SK-N-SH (cell line): ENCODE data around the gene UBR2. TPM values are rescaled to one million over a fixed set of nuclear protein-coding genes. Genes with fewer than 3 reads are reported as not detected.

Experiments
- CTCF ChIA-PET: fragments of 300-600, 350-600 bp; formaldehyde crosslinking; extraction: SDS; loops from one replicate; lab custom pipeline; 2021; lab: Yijun Ruan, JAX
- POLR2A ChIA-PET: fragments of 350-600 bp; sonication (Branson Sonifier 250); formaldehyde crosslinking; extraction: SDS; loops from one replicate; lab custom pipeline; 2020; ENCODE audit warnings: antibody characterized with exemption, inconsistent platforms; lab: Yijun Ruan, JAX
- DNase-seq: peaks from one replicate; pipeline ENCODE4 v3.0.0; 2012
- H2AFZ ChIP-seq: fragments of 200-600 bp; sonication (generic); 2 replicates; pipeline ENCODE4 v1.8.1; 2016; ENCODE audit warnings: antibody characterized with exemption, mild to moderate bottlenecking, low read depth
- H3F3A ChIP-seq: fragments of 200-600 bp; sonication (generic); replicated peaks from 2 replicates; pipeline ENCODE3; 2016; ENCODE audit warnings: antibody characterized with exemption, mild to moderate bottlenecking; ENCODE audit not compliant: insufficient read depth
- H3K27ac ChIP-seq, 2 experiments: fragments of 200-500 bp in 1 of 2; fragments of 200-600 bp in 1 of 2; sonication (Bioruptor generic) in 1 of 2; sonication (generic), shearing (Covaris generic) in 1 of 2; 2 replicates each; pipeline versions ENCODE4 v1.5.1 to v1.6.1; 2014 to 2016; ENCODE audit warnings: low read depth in 2 of 2, inconsistent platforms in 1 of 2, low read length in 1 of 2, mild to moderate bottlenecking in 1 of 2, mixed read lengths in 1 of 2
- H3K27me3 ChIP-seq: fragments of 200-600 bp; sonication (generic), shearing (Covaris generic); 2 replicates; pipeline ENCODE4 v1.6.1; 2016; ENCODE audit warnings: mixed run types; ENCODE audit not compliant: insufficient read depth
- H3K36me3 ChIP-seq, 2 experiments: fragments of 200-500 bp in 1 of 2; fragments of 200-600 bp in 1 of 2; sonication (Bioruptor generic) in 1 of 2; sonication (generic) in 1 of 2; replicated peaks in 1 of 2; 2 replicates each; pipeline versions ENCODE3 to v1.5.1; 2014 to 2016; ENCODE audit warnings: low read length in 1 of 2, mild to moderate bottlenecking in 1 of 2; ENCODE audit not compliant: insufficient read depth in 2 of 2, control insufficient read depth in 1 of 2
- H3K4me1 ChIP-seq, 2 experiments: fragments of 200-500 bp in 1 of 2; fragments of 200-600 bp in 1 of 2; sonication (Bioruptor generic) in 1 of 2; sonication (generic), shearing (Covaris generic) in 1 of 2; 2 replicates each; pipeline versions ENCODE4 v1.5.1 to v1.6.1; 2014 to 2016; ENCODE audit warnings: low read depth in 1 of 2, low read length in 1 of 2, mixed run types in 1 of 2; ENCODE audit not compliant: insufficient read depth in 2 of 2, control insufficient read depth in 1 of 2
- H3K4me2 ChIP-seq: fragments of 200-600 bp; sonication (generic), shearing (Covaris generic); 2 replicates; pipeline ENCODE4 v1.6.1; 2017; ENCODE audit warnings: mixed run types
- H3K4me3 ChIP-seq, 2 experiments: fragments of 200-500 bp in 1 of 2; fragments of 200-600 bp in 1 of 2; sonication (Bioruptor generic) in 1 of 2; sonication (generic), shearing (Covaris generic) in 1 of 2; 2 replicates each; pipeline versions ENCODE4 v1.5.1 to v1.8.1; 2014 to 2016; ENCODE audit warnings: low read depth in 2 of 2, inconsistent platforms in 1 of 2, low read length in 1 of 2, mild to moderate bottlenecking in 1 of 2, mixed read lengths in 1 of 2, moderate library complexity in 1 of 2
- H3K79me2 ChIP-seq: fragments of 200-600 bp; sonication (generic); 2 replicates; pipeline ENCODE4 v1.8.1; 2017; ENCODE audit warnings: mild to moderate bottlenecking; ENCODE audit not compliant: insufficient read depth
- H3K9ac ChIP-seq: fragments of 200-600 bp; sonication (generic); 2 replicates; pipeline ENCODE4 v1.6.1; 2017; ENCODE audit warnings: mixed run types
- H3K9me2 ChIP-seq: fragments of 200-600 bp; sonication (generic); 2 replicates; pipeline ENCODE4 v1.6.1; 2017; ENCODE audit warnings: mixed run types
- H3K9me3 ChIP-seq: fragments of 200-600 bp; sonication (generic); 2 replicates; pipeline ENCODE4 v1.6.1; 2017; ENCODE audit warnings: mixed run types, mild to moderate bottlenecking, moderate library complexity
- H4K20me1 ChIP-seq: fragments of 200-600 bp; sonication (generic); 2 replicates; pipeline ENCODE4 v1.6.1; 2017; ENCODE audit warnings: mild to moderate bottlenecking, mixed run types; ENCODE audit not compliant: insufficient read depth
- CHD2 ChIP-seq: fragments of 150-350 bp; IDR thresholded peaks from 2 replicates; pipeline ENCODE4 v1.6.1; 2018; ENCODE audit warnings: low read length; ENCODE audit not compliant: partially characterized antibody
- ELF1 ChIP-seq: IDR thresholded peaks from 2 replicates; pipeline ENCODE4 v1.4.0; 2012
- EP300 ChIP-seq, 2 experiments: IDR thresholded peaks; 2 replicates each; pipeline versions ENCODE4 v1.4.0 to v1.6.1; 2012; ENCODE audit warnings: borderline replicate concordance in 1 of 2, low read depth in 1 of 2, low read length in 1 of 2
- EZH2phosphoT487 ChIP-seq: fragments of 200-600 bp; sonication (generic); IDR thresholded peaks from 2 replicates; pipeline ENCODE4 v1.6.1; 2017; ENCODE audit warnings: low read depth, mixed run types, mild to moderate bottlenecking, antibody characterized with exemption, moderate library complexity, borderline replicate concordance
- FOSL2 ChIP-seq: IDR thresholded peaks from 2 replicates; pipeline ENCODE4 v1.4.0; 2012; ENCODE audit warnings: low read depth, mild to moderate bottlenecking, moderate library complexity, borderline replicate concordance
- FOXM1 ChIP-seq: IDR thresholded peaks from 2 replicates; pipeline ENCODE4 v1.4.0; 2012; ENCODE audit warnings: low read depth, mild to moderate bottlenecking
- GATA2 ChIP-seq: sonication (generic); formaldehyde crosslinking; IDR thresholded peaks from 2 replicates; pipeline ENCODE4 v1.5.0; 2020; ENCODE audit warnings: mild to moderate bottlenecking, missing genetic modification reagents
- MAX ChIP-seq: IDR thresholded peaks from 2 replicates; pipeline ENCODE4 v1.4.0; 2012; ENCODE audit warnings: low read depth
- NRF1 ChIP-seq: IDR thresholded peaks from 2 replicates; pipeline ENCODE4 v1.6.1; 2012; ENCODE audit warnings: low read depth, mild to moderate bottlenecking, low read length
- POLR2AphosphoS5 ChIP-seq: IDR thresholded peaks from 2 replicates; pipeline ENCODE4 v1.6.1; 2012; ENCODE audit warnings: low read depth, low read length
- RXRA ChIP-seq: IDR thresholded peaks from 2 replicates; pipeline ENCODE4 v1.4.0; 2012; ENCODE audit warnings: low read depth, mild to moderate bottlenecking, borderline replicate concordance
- TEAD4 ChIP-seq: IDR thresholded peaks from 2 replicates; pipeline ENCODE4 v1.4.0; 2012; ENCODE audit warnings: mild to moderate bottlenecking, borderline replicate concordance; ENCODE audit not compliant: insufficient read depth
- USF1 ChIP-seq: IDR thresholded peaks from 2 replicates; pipeline ENCODE4 v1.4.0; 2012; ENCODE audit warnings: low read depth, borderline replicate concordance
- YY1 ChIP-seq: IDR thresholded peaks from 2 replicates; pipeline ENCODE4 v1.4.0; 2012; ENCODE audit warnings: low read depth, mild to moderate bottlenecking
- WGBS: methylation state at CpG from one replicate; pipeline ENCODE4 v1.1.6; 2017; ENCODE audit warnings: low lambda C conversion rate; 5-methylcytosine and 5-hydroxymethylcytosine counted together
- polyA plus RNA-seq, 3 experiments: library from polyadenylated mRNA; depleted of rRNA; stranded (reverse); fragments of >200 nt; gene quantifications; 2 replicates each; pipeline ENCODE4 v1.2.3, GENCODE V29; 2012
- TF ChIP-seq, protein P1 (sequence below): fragments of 150-350 bp; IDR thresholded peaks from 2 replicates; pipeline ENCODE4 v1.6.1; 2017; ENCODE audit warnings: antibody characterized with exemption, low read length, low read depth, borderline replicate concordance
- TF ChIP-seq, protein P2 (sequence below): fragments of 200-600 bp; sonication (generic); IDR thresholded peaks from 2 replicates; pipeline ENCODE4 v1.6.1; 2017; ENCODE audit warnings: antibody characterized with exemption, mild to moderate bottlenecking, moderate library complexity
- TF ChIP-seq, protein P3 (sequence below): fragments of 150-350 bp; IDR thresholded peaks from 2 replicates; pipeline ENCODE4 v1.6.1; 2016; ENCODE audit warnings: mild to moderate bottlenecking, low read depth, low read length

UBR2 gene
- polyA plus RNA-seq, 1 of the 3 experiments (the other 2 are of a cell fraction), result 5.2 TPM

GRCh38 chr6:42551217-42551616 lies 12.6 kb upstream of the UBR2 start:
- ChIA-PET CTCF (interaction anchor here (0.8 to 2.2 kb wide), 7 partner anchors 11 to 465 kb away, joined by 3 to 6 read pairs (median 4); no protein-coding TSS in a partner anchor), POLR2A (no interaction called here)
- Histone ChIP-seq H3K27ac (peak overlapping the region in 1 of 2 experiments; percentile 13; a peak in 1 of 4 replicates), H3F3A (peaks cover 13% of the 10 kb centered on the region), H2AFZ (no peak overlapping the region), H3K9me2 (no peaks in the 10 kb centered on the region), H3K27me3 (no peaks in the 10 kb centered on the region), H4K20me1 (no peaks in the 10 kb centered on the region), H3K36me3 (no peaks in the 10 kb centered on the region), H3K9me3 (no peaks in the 10 kb centered on the region), H3K4me3 (no peak overlapping the region), H3K79me2 (no peaks in the 10 kb centered on the region), H3K4me2 (no peak overlapping the region), H3K4me1 (peaks cover 0 to 10% of the 10 kb centered on the region in 2 experiments; a peak in 1 of 4 replicates), H3K9ac (no peak overlapping the region)
- WGBS, result 33% methylated on average over 1 of the region's 1 CpG
- TF ChIP-seq, protein P1, sequence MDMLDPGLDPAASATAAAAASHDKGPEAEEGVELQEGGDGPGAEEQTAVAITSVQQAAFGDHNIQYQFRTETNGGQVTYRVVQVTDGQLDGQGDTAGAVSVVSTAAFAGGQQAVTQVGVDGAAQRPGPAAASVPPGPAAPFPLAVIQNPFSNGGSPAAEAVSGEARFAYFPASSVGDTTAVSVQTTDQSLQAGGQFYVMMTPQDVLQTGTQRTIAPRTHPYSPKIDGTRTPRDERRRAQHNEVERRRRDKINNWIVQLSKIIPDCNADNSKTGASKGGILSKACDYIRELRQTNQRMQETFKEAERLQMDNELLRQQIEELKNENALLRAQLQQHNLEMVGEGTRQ, result no peak
- TF ChIP-seq FOSL2, result peak; percentile 27; the same call in 1 of the 2 replicates
- no peak for DNase-seq

DNA sequence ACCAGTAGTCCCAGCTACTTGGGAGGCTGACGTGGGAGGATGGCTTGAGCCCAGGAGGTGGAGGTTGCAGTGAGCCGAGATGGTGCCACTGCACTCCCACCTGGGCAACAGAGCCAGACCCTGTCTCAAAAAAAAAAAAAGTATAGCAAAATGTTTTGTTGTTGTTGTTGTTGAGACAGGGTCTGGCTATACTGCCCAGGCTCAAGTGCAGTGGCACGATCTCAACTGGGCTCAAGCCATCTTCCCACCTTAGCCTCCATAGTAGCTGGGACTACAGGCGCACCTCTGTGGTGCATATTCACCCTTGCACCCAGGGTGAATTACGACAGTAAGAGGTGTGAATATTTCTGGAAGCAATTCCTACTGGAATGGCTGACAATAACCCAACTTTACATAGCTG lies 11.4 kb upstream of the UBR2 start:
- Histone ChIP-seq H3K9me2 (no peaks in the 10 kb centered on the region), H3K27ac (no peak overlapping the region), H4K20me1 (no peaks in the 10 kb centered on the region), H2AFZ (no peak overlapping the region), H3K4me3 (no peak overlapping the region), H3K9ac (no peak overlapping the region), H3K9me3 (no peaks in the 10 kb centered on the region), H3K36me3 (no peaks in the 10 kb centered on the region), H3F3A (peaks cover 13% of the 10 kb centered on the region), H3K27me3 (no peaks in the 10 kb centered on the region), H3K4me2 (no peak overlapping the region), H3K4me1 (peaks cover 0 to 6% of the 10 kb centered on the region in 2 experiments; a peak in 1 of 4 replicates), H3K79me2 (no peaks in the 10 kb centered on the region)
- ChIA-PET POLR2A (no interaction called here), CTCF (interaction anchor here (1.4 to 2.2 kb wide), 3 partner anchors 20 to 338 kb away, joined by 3 to 6 read pairs (median 5); no protein-coding TSS in a partner anchor)
- no peak for TF ChIP-seq FOXM1
- TF ChIP-seq, protein P2, sequence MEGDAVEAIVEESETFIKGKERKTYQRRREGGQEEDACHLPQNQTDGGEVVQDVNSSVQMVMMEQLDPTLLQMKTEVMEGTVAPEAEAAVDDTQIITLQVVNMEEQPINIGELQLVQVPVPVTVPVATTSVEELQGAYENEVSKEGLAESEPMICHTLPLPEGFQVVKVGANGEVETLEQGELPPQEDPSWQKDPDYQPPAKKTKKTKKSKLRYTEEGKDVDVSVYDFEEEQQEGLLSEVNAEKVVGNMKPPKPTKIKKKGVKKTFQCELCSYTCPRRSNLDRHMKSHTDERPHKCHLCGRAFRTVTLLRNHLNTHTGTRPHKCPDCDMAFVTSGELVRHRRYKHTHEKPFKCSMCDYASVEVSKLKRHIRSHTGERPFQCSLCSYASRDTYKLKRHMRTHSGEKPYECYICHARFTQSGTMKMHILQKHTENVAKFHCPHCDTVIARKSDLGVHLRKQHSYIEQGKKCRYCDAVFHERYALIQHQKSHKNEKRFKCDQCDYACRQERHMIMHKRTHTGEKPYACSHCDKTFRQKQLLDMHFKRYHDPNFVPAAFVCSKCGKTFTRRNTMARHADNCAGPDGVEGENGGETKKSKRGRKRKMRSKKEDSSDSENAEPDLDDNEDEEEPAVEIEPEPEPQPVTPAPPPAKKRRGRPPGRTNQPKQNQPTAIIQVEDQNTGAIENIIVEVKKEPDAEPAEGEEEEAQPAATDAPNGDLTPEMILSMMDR, result no peak
- TF ChIP-seq TEAD4, result no peak
- no peak for TF ChIP-seq GATA2 (CRISPR knock-in tag)
- TF ChIP-seq USF1, result no peak
- no peak for TF ChIP-seq YY1
- no peak for TF ChIP-seq RXRA
- TF ChIP-seq CHD2, result no peak
- no peak for TF ChIP-seq EP300 (IDR thresholded peaks at IDR 0.05; ENCODE audit: borderline replicate concordance in 1 of 2, low read depth in 1 of 2, low read length in 1 of 2)
- TF ChIP-seq NRF1, result no peak
- no peak for TF ChIP-seq MAX
- TF ChIP-seq ELF1, result no peak
- TF ChIP-seq EZH2phosphoT487, result no peak
- TF ChIP-seq, protein P1, result no peak
- TF ChIP-seq, protein P3, sequence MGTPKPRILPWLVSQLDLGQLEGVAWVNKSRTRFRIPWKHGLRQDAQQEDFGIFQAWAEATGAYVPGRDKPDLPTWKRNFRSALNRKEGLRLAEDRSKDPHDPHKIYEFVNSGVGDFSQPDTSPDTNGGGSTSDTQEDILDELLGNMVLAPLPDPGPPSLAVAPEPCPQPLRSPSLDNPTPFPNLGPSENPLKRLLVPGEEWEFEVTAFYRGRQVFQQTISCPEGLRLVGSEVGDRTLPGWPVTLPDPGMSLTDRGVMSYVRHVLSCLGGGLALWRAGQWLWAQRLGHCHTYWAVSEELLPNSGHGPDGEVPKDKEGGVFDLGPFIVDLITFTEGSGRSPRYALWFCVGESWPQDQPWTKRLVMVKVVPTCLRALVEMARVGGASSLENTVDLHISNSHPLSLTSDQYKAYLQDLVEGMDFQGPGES, result no peak
- TF ChIP-seq POLR2AphosphoS5, result no peak
- TF ChIP-seq FOSL2, result no peak
- no peak for DNase-seq
- 74% methylated on average over 5 of the region's 5 CpGs for WGBS
